Measurements from ENCODE around the gene ROR2.

Gene ROR2

GRCh38 chr9:91935066-91935749, 14.8 kb downstream of the ROR2 start:
- peak overlapping the region in 1 of 3 experiments; percentile 27 for H3K27ac Mint-ChIP-seq
- no peak overlapping the region for H3K4me3 Mint-ChIP-seq
- no peaks in the 10 kb centered on the region for H3K27me3 Mint-ChIP-seq (ENCODE audit: low read depth)
- H3K9me3 Mint-ChIP-seq: peaks cover 26% of the 10 kb centered on the region
- peaks cover 44% of the 10 kb centered on the region for H3K36me3 Mint-ChIP-seq (ENCODE audit: low read depth)
- TF ChIP-seq CTCF (IDR thresholded peaks at IDR 0.05; ENCODE audit: unreplicated experiment in 3 of 3): no peak
- peaks cover 25% of the 10 kb centered on the region for H3K4me1 Mint-ChIP-seq

- peaks cover 49% of the 10 kb centered on the region for H3K36me3 Mint-ChIP-seq (ENCODE audit: low read depth)
- peak overlapping the region in 1 of 3 experiments; percentile 27 for H3K27ac Mint-ChIP-seq
- H3K9me3 Mint-ChIP-seq: peaks cover 29% of the 10 kb centered on the region
- no peak for TF ChIP-seq CTCF (IDR thresholded peaks at IDR 0.05; ENCODE audit: unreplicated experiment in 3 of 3)
- H3K4me3 Mint-ChIP-seq: no peak overlapping the region
- H3K4me1 Mint-ChIP-seq: peaks cover 25% of the 10 kb centered on the region
- no peaks in the 10 kb centered on the region for H3K27me3 Mint-ChIP-seq (ENCODE audit: low read depth)
Measured at GRCh38 chr9:91934654-91935053, 15.4 kb downstream of the ROR2 start.

GRCh38 chr9:91933556-91934352, 16.3 kb downstream of the ROR2 start:
- Mint-ChIP-seq H3K27me3 (ENCODE audit: low read depth) (no peaks in the 10 kb centered on the region), H3K27ac (peak overlapping the region in 1 of 3 experiments; percentile 30), H3K36me3 (ENCODE audit: low read depth) (peaks cover 58% of the 10 kb centered on the region), H3K4me3 (no peak overlapping the region), H3K4me1 (peaks cover 21% of the 10 kb centered on the region), H3K9me3 (peaks cover 38% of the 10 kb centered on the region)
- TF ChIP-seq CTCF (IDR thresholded peaks at IDR 0.05; ENCODE audit: unreplicated experiment in 3 of 3): no peak

GRCh38 chr9:91930475-91930874, 19.6 kb downstream of the ROR2 start:
- Mint-ChIP-seq H3K4me3 (no peak overlapping the region), H3K36me3 (ENCODE audit: low read depth) (peaks cover 70% of the 10 kb centered on the region), H3K27me3 (ENCODE audit: low read depth) (no peaks in the 10 kb centered on the region), H3K27ac (no peak overlapping the region), H3K9me3 (peaks cover 50% of the 10 kb centered on the region), H3K4me1 (peaks cover 6% of the 10 kb centered on the region)
- no peak for TF ChIP-seq CTCF (IDR thresholded peaks at IDR 0.05; ENCODE audit: unreplicated experiment in 3 of 3)

GRCh38 chr9:91929331-91929730, 20.7 kb downstream of the ROR2 start:
- no peak for TF ChIP-seq CTCF (IDR thresholded peaks at IDR 0.05; ENCODE audit: unreplicated experiment in 3 of 3)
- peaks cover 6% of the 10 kb centered on the region for H3K4me1 Mint-ChIP-seq
- peaks cover 75% of the 10 kb centered on the region for H3K36me3 Mint-ChIP-seq (ENCODE audit: low read depth)
- no peak overlapping the region for H3K4me3 Mint-ChIP-seq
- H3K9me3 Mint-ChIP-seq: peaks cover 50% of the 10 kb centered on the region
- no peaks in the 10 kb centered on the region for H3K27me3 Mint-ChIP-seq (ENCODE audit: low read depth)
- no peak overlapping the region for H3K27ac Mint-ChIP-seq
